GM10266 (cell line): ENCODE measurements around the gene AP2S1.
A peak's percentile ranks its signal among the peaks of the same experiment; 100 is the strongest.

Experiments used
- DNase-seq: peaks from one replicate; pipeline ENCODE4 v3.0.0; 2012; ENCODE audit errors: extremely low spot score
- TF ChIP-seq, protein P1 (sequence below): IDR thresholded peaks from 2 replicates; pipeline ENCODE4 v1.5.1; 2012; ENCODE audit warnings: mild to moderate bottlenecking, low read depth; ENCODE audit not compliant: control insufficient read depth, insufficient read depth; ENCODE audit errors: missing control alignments

The AP2S1 gene

GRCh38 chr19:46866407-46867136 lies 15.9 kb upstream of the AP2S1 start:
- no peak for DNase-seq
- TF ChIP-seq, protein P1, sequence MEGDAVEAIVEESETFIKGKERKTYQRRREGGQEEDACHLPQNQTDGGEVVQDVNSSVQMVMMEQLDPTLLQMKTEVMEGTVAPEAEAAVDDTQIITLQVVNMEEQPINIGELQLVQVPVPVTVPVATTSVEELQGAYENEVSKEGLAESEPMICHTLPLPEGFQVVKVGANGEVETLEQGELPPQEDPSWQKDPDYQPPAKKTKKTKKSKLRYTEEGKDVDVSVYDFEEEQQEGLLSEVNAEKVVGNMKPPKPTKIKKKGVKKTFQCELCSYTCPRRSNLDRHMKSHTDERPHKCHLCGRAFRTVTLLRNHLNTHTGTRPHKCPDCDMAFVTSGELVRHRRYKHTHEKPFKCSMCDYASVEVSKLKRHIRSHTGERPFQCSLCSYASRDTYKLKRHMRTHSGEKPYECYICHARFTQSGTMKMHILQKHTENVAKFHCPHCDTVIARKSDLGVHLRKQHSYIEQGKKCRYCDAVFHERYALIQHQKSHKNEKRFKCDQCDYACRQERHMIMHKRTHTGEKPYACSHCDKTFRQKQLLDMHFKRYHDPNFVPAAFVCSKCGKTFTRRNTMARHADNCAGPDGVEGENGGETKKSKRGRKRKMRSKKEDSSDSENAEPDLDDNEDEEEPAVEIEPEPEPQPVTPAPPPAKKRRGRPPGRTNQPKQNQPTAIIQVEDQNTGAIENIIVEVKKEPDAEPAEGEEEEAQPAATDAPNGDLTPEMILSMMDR: no peak

GRCh38 chr19:46863818-46864629 lies 13.4 kb upstream of the AP2S1 start:
- no peak for DNase-seq
- TF ChIP-seq, protein P1: no peak

- no peak for DNase-seq
- TF ChIP-seq, protein P1: no peak
These were observed 12.5 kb upstream of the AP2S1 start for GRCh38 chr19:46862974-46863632.

GRCh38 chr19:46862503-46862834 lies 11.8 kb upstream of the AP2S1 start:
- no peak for DNase-seq
- TF ChIP-seq, protein P1: no peak

GRCh38 chr19:46861691-46862502 lies 11.3 kb upstream of the AP2S1 start:
- no peak for DNase-seq
- TF ChIP-seq, protein P1: no peak

GRCh38 chr19:46860846-46861690 lies 10.4 kb upstream of the AP2S1 start, which contains the start of gene ARHGAP35:
Gene ARHGAP35, plus strand, starts transcription at chr19:46860997. Its CDS starts 57,679 bp downstream, at chr19:46918676.
- peak; percentile 97 for DNase-seq
- TF ChIP-seq, protein P1: no peak
